ENCODE results near the gene ZNF496. TPM values are rescaled to one million over a fixed set of nuclear protein-coding genes. Genes with fewer than 3 reads are reported as not detected.

The ZNF496 gene
- total RNA-seq, 2 donors from 2014 or later, result 5.4 to 8.1 TPM

- Mint-ChIP-seq H3K27me3 (no peaks in the 10 kb centered on the region), H3K27ac (no peak overlapping the region), H3K36me3 (ENCODE audit: low read depth) (peaks cover 10% of the 10 kb centered on the region), H3K4me1 (peaks cover 2% of the 10 kb centered on the region), H3K4me3 (no peak overlapping the region)
- no peaks in the 10 kb centered on the region for H3K9me3 ChIP-seq (ENCODE audit: control insufficient read depth, low read length, poor library complexity, severe bottlenecking)
- no peak for DNase-seq
- ATAC-seq, result no peak
These were observed 31.0 kb downstream of the ZNF496 start for GRCh38 chr1:247300491-247301175.

GRCh38 chr1:247299723-247300381 lies 31.8 kb downstream of the ZNF496 start:
- Mint-ChIP-seq H3K4me3 (no peak overlapping the region), H3K36me3 (ENCODE audit: low read depth) (peaks cover 8% of the 10 kb centered on the region), H3K27me3 (no peaks in the 10 kb centered on the region), H3K4me1 (peaks cover 2% of the 10 kb centered on the region), H3K27ac (no peak overlapping the region)
- no peak for ATAC-seq
- DNase-seq, result no peak
- no peaks in the 10 kb centered on the region for H3K9me3 ChIP-seq (ENCODE audit: control insufficient read depth, low read length, poor library complexity, severe bottlenecking)

DNA sequence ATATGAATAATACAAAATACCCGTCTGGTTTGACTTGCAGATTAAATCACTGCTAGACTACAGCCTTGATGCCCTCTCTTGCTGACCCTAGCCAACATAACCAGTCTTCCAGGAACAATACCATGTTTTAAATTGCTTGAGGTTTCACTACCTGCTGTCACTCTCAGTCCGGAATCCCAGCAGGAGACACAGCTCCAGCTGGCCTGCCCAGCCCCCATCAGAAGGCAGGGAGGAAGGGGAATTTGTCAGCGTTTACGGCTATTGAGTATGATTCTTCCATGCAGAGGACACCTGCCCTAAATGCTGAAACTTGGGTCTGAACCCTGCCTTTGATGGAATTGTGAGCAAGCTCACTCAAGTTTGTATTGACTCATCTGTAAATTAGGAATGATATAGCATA lies 33.0 kb downstream of the ZNF496 start:
- Mint-ChIP-seq H3K27ac (no peak overlapping the region), H3K27me3 (peaks cover 11% of the 10 kb centered on the region), H3K4me3 (no peak overlapping the region), H3K4me1 (no peaks in the 10 kb centered on the region), H3K36me3 (ENCODE audit: low read depth) (peaks cover 6% of the 10 kb centered on the region)
- no peak for ATAC-seq
- no peaks in the 10 kb centered on the region for H3K9me3 ChIP-seq (ENCODE audit: control insufficient read depth, low read length, poor library complexity, severe bottlenecking)
- no peak for DNase-seq

- H3K9me3 ChIP-seq (ENCODE audit: control insufficient read depth, low read length, poor library complexity, severe bottlenecking), result no peaks in the 10 kb centered on the region
- Mint-ChIP-seq H3K4me3 (no peak overlapping the region), H3K4me1 (no peaks in the 10 kb centered on the region), H3K27me3 (peaks cover 11% of the 10 kb centered on the region), H3K27ac (no peak overlapping the region), H3K36me3 (ENCODE audit: low read depth) (peaks cover 2% of the 10 kb centered on the region)
- DNase-seq, result no peak
- ATAC-seq, result no peak
These were observed 33.6 kb downstream of the ZNF496 start for GRCh38 chr1:247298124-247298481.

DNA sequence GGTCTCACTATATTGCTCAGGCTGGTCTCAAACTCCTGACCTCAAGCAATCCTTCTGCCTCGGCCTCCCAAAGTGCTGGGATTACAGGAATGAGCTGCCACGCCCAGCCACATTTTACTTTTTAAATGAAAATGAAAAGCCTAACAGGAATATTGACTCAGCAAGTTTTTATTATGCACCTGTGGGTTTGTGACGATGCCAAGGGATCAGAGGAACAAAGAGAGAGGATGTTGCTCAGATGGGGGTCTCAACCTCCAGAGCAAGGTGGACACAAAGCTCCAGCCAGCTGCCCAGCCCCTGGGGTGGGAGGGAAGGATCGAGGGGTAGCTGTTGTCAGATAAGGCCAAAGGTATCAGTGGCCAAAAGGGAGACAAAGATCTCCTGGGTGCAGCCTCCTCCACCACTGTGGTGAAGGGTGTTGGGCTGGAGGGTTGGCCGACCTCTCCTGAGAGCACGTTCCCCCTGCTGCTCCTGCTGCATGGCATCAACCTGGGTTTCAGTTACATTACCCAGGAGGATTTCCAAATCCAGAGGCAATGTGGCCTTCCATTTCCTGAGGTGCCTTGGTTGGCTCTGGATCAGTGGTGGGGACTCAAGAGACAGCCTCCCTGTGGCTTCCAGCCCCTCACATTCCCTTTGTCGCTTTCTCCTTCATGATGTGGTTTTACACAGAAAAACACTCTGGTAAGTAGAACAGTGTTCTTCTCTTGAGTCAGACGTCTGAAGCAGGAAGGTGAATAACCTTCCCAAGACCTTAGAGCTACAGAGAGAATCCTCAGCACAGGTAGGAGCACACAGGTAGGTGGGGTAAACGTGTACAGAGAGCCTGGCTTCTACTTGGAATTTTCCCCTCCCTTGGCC lies 34.2 kb downstream of the ZNF496 start:
- no peak for DNase-seq
- H3K4me3 Mint-ChIP-seq, result no peak overlapping the region

DNA sequence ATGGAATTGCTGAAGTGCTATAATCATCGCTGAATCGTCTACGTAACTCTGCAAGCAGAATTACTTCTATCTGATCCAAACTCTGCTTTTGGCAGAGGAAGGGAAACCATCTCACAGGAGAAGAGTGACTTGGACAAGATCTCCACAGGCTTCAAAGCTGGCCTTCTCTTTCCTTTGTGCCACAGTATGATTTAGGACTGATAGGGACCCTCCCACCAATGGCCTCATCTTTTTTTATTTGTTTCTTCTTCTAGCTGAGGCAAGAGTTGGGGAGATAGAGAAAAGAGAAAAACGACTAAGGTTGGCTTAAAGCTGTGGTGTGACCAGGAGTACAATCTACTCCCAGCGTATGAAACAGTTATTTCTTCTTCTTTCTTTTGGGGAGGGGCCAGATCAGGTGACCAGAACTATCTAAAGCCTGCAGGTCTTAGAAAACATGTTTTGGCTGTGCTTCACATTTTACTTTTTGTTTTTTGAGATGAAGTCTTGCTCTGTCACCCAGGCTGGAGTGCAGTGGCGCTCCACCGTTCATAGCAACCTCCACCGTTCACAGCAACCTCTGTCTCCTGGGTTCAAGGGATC lies 35.0 kb downstream of the ZNF496 start:
- DNase-seq (no peak), ATAC-seq (no peak)
- peaks cover 11% of the 10 kb centered on the region for H3K27me3 Mint-ChIP-seq
- no peaks in the 10 kb centered on the region for H3K9me3 ChIP-seq (ENCODE audit: control insufficient read depth, low read length, poor library complexity, severe bottlenecking)
- no peaks in the 10 kb centered on the region for H3K4me1 Mint-ChIP-seq
- no peak overlapping the region for H3K27ac Mint-ChIP-seq
- H3K36me3 Mint-ChIP-seq (ENCODE audit: low read depth), result no peaks in the 10 kb centered on the region
- no peak overlapping the region for H3K4me3 Mint-ChIP-seq

More for the DNA sequence above, 34.2 kb downstream of the ZNF496 start:
- Mint-ChIP-seq H3K36me3 (ENCODE audit: low read depth) (no peaks in the 10 kb centered on the region), H3K27me3 (peaks cover 11% of the 10 kb centered on the region), H3K4me1 (no peaks in the 10 kb centered on the region), H3K27ac (no peak overlapping the region)
- ATAC-seq, result no peak
- no peaks in the 10 kb centered on the region for H3K9me3 ChIP-seq (ENCODE audit: control insufficient read depth, low read length, poor library complexity, severe bottlenecking)

DNA sequence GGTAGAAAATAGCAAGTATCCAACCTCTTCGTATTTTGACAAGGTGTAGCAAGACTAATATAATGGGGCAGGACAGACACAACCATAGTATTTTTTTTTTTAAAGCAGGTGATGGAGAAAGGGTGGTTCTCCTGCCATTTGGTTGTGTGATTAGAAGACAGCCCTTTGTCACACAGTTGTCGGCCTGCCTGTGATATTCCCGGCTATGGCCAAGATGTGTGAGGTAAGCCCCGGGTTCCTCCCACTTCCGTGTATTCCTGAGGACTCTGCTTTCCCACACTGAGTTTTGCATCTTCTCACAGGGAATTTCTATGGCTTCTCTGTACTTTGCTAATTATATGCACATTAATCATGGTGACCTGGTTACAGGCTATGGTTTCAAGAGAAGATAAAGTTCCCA lies 35.9 kb downstream of the ZNF496 start:
- no peak overlapping the region for H3K4me3 Mint-ChIP-seq
- no peaks in the 10 kb centered on the region for H3K36me3 Mint-ChIP-seq (ENCODE audit: low read depth)
- no peaks in the 10 kb centered on the region for H3K9me3 ChIP-seq (ENCODE audit: control insufficient read depth, low read length, poor library complexity, severe bottlenecking)
- no peak overlapping the region for H3K27ac Mint-ChIP-seq
- DNase-seq, result no peak
- no peaks in the 10 kb centered on the region for H3K4me1 Mint-ChIP-seq
- no peak for ATAC-seq
- H3K27me3 Mint-ChIP-seq, result peaks cover 11% of the 10 kb centered on the region

GRCh38 chr1:247295274-247295684 lies 36.4 kb downstream of the ZNF496 start:
- peaks cover 11% of the 10 kb centered on the region for H3K27me3 Mint-ChIP-seq

GRCh38 chr1:247294282-247294681 lies 37.4 kb downstream of the ZNF496 start:
- no peaks in the 10 kb centered on the region for H3K4me1 Mint-ChIP-seq

More at GRCh38 chr1:247295274-247295684, 36.4 kb downstream of the ZNF496 start:
- DNase-seq (no peak), ATAC-seq (no peak)
- Mint-ChIP-seq H3K4me3 (no peak overlapping the region), H3K27ac (no peak overlapping the region), H3K36me3 (ENCODE audit: low read depth) (no peaks in the 10 kb centered on the region), H3K4me1 (no peaks in the 10 kb centered on the region)
- H3K9me3 ChIP-seq (ENCODE audit: control insufficient read depth, low read length, poor library complexity, severe bottlenecking), result no peaks in the 10 kb centered on the region

GRCh38 chr1:247293047-247293446 lies 38.6 kb downstream of the ZNF496 start:
- no peaks in the 10 kb centered on the region for H3K9me3 ChIP-seq (ENCODE audit: control insufficient read depth, low read length, poor library complexity, severe bottlenecking)
- Mint-ChIP-seq H3K27ac (no peak overlapping the region), H3K4me1 (no peaks in the 10 kb centered on the region), H3K27me3 (peaks cover 11% of the 10 kb centered on the region), H3K4me3 (no peak overlapping the region), H3K36me3 (ENCODE audit: low read depth) (no peaks in the 10 kb centered on the region)
- DNase-seq, result no peak
- ATAC-seq, result no peak

More at GRCh38 chr1:247294282-247294681, 37.4 kb downstream of the ZNF496 start:
- ATAC-seq (no peak), DNase-seq (no peak)
- Mint-ChIP-seq H3K27me3 (peaks cover 11% of the 10 kb centered on the region), H3K27ac (no peak overlapping the region), H3K4me3 (no peak overlapping the region), H3K36me3 (ENCODE audit: low read depth) (no peaks in the 10 kb centered on the region)
- no peaks in the 10 kb centered on the region for H3K9me3 ChIP-seq (ENCODE audit: control insufficient read depth, low read length, poor library complexity, severe bottlenecking)

DNA sequence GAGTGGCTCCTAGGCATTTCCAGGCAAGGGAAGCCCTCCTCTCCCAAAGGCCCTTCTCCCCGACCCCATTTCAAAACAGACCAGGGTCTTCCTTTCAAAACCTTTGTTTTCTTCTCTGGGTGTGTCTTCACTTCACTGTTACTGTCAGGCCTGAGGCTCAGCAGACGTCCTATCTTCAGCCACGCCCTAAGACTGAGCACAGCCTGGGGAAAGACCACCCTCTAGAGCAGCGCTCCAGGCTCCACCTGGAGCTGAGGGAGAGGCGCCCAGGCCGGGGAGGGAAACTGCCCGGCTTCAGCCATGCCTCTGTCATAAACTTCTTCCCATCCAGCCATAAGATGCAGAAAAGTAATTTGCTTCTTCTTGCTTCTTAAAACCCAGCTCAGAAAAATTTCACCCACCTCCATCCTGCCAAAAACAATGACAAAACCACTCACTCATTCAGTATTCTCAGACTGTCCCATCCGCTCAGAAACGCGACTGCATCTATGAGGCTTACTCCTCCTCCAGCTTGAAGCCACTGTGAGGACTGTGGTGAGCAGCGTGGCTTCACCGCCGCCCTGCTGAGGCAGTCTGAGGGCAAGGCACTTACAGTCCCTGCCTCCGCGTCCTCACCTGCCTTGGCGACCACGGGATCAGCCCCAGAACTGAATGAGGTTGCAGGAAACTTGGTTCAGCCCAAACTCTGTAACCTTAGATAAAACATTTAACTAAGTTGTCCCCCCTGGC lies 39.7 kb downstream of the ZNF496 start:
- DNase-seq, result no peak
- Mint-ChIP-seq H3K27me3 (peaks cover 11% of the 10 kb centered on the region), H3K36me3 (ENCODE audit: low read depth) (no peaks in the 10 kb centered on the region), H3K4me1 (no peaks in the 10 kb centered on the region), H3K4me3 (no peak overlapping the region), H3K27ac (no peak overlapping the region)
- H3K9me3 ChIP-seq (ENCODE audit: control insufficient read depth, low read length, poor library complexity, severe bottlenecking), result no peaks in the 10 kb centered on the region
- ATAC-seq, result no peak

DNA sequence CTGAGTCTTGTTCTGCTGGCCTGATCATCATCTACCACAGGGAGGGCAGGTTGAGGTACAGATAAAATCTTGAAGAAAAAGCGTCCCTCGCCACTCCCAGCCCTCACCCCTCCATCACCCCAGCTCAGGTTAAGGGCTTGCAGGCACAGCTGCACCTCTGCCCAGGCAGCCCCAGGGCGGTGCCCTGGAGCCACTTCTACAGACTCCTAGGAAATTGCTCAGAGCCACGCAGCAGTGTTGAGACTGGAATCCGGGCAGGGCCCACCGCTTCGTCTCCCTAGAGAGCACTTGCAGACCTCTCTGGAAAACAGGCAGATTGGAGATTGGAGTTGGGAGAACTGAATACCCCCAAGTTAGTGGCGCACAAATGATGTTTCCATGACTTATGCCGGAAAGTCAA lies 40.5 kb downstream of the ZNF496 start:
- Mint-ChIP-seq H3K36me3 (ENCODE audit: low read depth) (no peaks in the 10 kb centered on the region), H3K4me3 (no peak overlapping the region), H3K27me3 (peaks cover 11% of the 10 kb centered on the region), H3K27ac (no peak overlapping the region), H3K4me1 (no peaks in the 10 kb centered on the region)
- DNase-seq, result no peak
- H3K9me3 ChIP-seq (ENCODE audit: control insufficient read depth, low read length, poor library complexity, severe bottlenecking), result no peaks in the 10 kb centered on the region
- no peak for ATAC-seq

All from T-helper 17 cell (primary cell).